WERI-Rb-1 (cell line): ENCODE results near the gene HTD2.
"Not testable (repeated sequence)": the region's sequence is repeated elsewhere in the genome, so short reads cannot be mapped to it uniquely, and the experiment has no call there.

Experiments used
- DNase-seq: peaks from one replicate; pipeline ENCODE4 v3.0.0-alpha.2; 2020
- H3K27ac ChIP-seq: fragments of 250-450 bp; sonication (Bioruptor Pico); 2 replicates; pipeline ENCODE4 v1.5.1; 2020; ENCODE audit warnings: mild to moderate bottlenecking, moderate library complexity
- H3K27me3 ChIP-seq: fragments of 250-450 bp; sonication (Bioruptor Pico); 2 replicates; pipeline ENCODE4 v1.5.1; 2021; ENCODE audit warnings: mild to moderate bottlenecking, low read depth, moderate library complexity; ENCODE audit not compliant: insufficient read depth, severe bottlenecking
- H3K36me3 ChIP-seq: fragments of 250-450 bp; sonication (Bioruptor Pico); 2 replicates; pipeline ENCODE4 v1.5.1; 2020; ENCODE audit warnings: mild to moderate bottlenecking, moderate library complexity
- H3K4me3 ChIP-seq: 2 replicates; pipeline ENCODE4 v1.5.1; 2011; ENCODE audit warnings: low read depth, mild to moderate bottlenecking, control low read depth, low read length
- H3K9me3 ChIP-seq: fragments of 250-450 bp; sonication (Bioruptor Pico); 2 replicates; pipeline ENCODE4 v1.5.1; 2021; ENCODE audit warnings: mild to moderate bottlenecking, moderate library complexity; ENCODE audit not compliant: severe bottlenecking
- CTCF ChIP-seq: IDR thresholded peaks from 2 replicates; pipeline ENCODE4 v1.5.1; 2011; ENCODE audit warnings: low read depth, mild to moderate bottlenecking, control low read depth, inconsistent platforms, low read length

The HTD2 gene

GRCh38 chr3:58274027-58274614 lies 32.2 kb upstream of the HTD2 start:
- Histone ChIP-seq H3K27me3 (no peaks in the 10 kb centered on the region), H3K9me3 (peaks cover 2% of the 10 kb centered on the region), H3K36me3 (no peaks in the 10 kb centered on the region), H3K4me3 (no peak overlapping the region), H3K27ac (no peak overlapping the region)
- no peak for DNase-seq
- no peak for TF ChIP-seq CTCF

- Histone ChIP-seq H3K27me3 (no peaks in the 10 kb centered on the region), H3K36me3 (0 out of 2 replicates have a peak, but pooled peaks cover 3% of the 10 kb centered on the region), H3K4me3 (no peak overlapping the region), H3K9me3 (peaks cover 2% of the 10 kb centered on the region), H3K27ac (no peak overlapping the region; the same call in 1 of the 2 replicates)
- no peak for TF ChIP-seq CTCF
- DNase-seq: peak; percentile 61
Measured at GRCh38 chr3:58281069-58281468, 25.3 kb upstream of the HTD2 start.

GRCh38 chr3:58285334-58285733 lies 21.0 kb upstream of the HTD2 start:
- DNase-seq: no peak
- Histone ChIP-seq H3K27ac (no peak overlapping the region), H3K9me3 (no peaks in the 10 kb centered on the region), H3K27me3 (no peaks in the 10 kb centered on the region), H3K36me3 (peaks cover 3% of the 10 kb centered on the region; the same call in 1 of the 2 replicates), H3K4me3 (no peak overlapping the region)
- TF ChIP-seq CTCF: no peak

- no peaks in the 10 kb centered on the region for H3K27me3 ChIP-seq
- H3K36me3 ChIP-seq: peaks cover 3% of the 10 kb centered on the region; the same call in 1 of the 2 replicates
- no peaks in the 10 kb centered on the region for H3K9me3 ChIP-seq
- TF ChIP-seq CTCF: no peak
- H3K4me3 ChIP-seq: no peak overlapping the region
- no peak for DNase-seq
- H3K27ac ChIP-seq: no peak overlapping the region
Measured at GRCh38 chr3:58287354-58287753, 19.0 kb upstream of the HTD2 start.

GRCh38 chr3:58288011-58288728 lies 18.1 kb upstream of the HTD2 start:
- H3K9me3 ChIP-seq: no peaks in the 10 kb centered on the region
- H3K4me3 ChIP-seq: no peak overlapping the region
- H3K27ac ChIP-seq: no peak overlapping the region
- DNase-seq: no peak
- no peak for TF ChIP-seq CTCF
- H3K36me3 ChIP-seq: peaks cover 3% of the 10 kb centered on the region; the same call in 1 of the 2 replicates
- H3K27me3 ChIP-seq: no peaks in the 10 kb centered on the region

- H3K4me3 ChIP-seq, H3K36me3 ChIP-seq, H3K27ac ChIP-seq, H3K9me3 ChIP-seq, H3K27me3 ChIP-seq, DNase-seq: not testable (repeated sequence)
Measured at GRCh38 chr3:58288964-58289613, 17.2 kb upstream of the HTD2 start.

- not testable (repeated sequence) for DNase-seq, H3K36me3 ChIP-seq, H3K27ac ChIP-seq
Measured at GRCh38 chr3:58290446-58290845, 15.9 kb upstream of the HTD2 start.

More at GRCh38 chr3:58290446-58290845, 15.9 kb upstream of the HTD2 start:
- not testable (repeated sequence) for H3K4me3 ChIP-seq, H3K9me3 ChIP-seq, H3K27me3 ChIP-seq
